Muscle layer of colon (tissue), 2 donors: ENCODE results near the gene NOS3.
A peak's percentile ranks its signal among the peaks of the same experiment; 100 is the strongest.

ENCODE experiments used
- H3K27ac ChIP-seq: one replicate; pipeline ENCODE4 v1.7.0; 2013; ENCODE audit warnings: low read depth, mild to moderate bottlenecking, low read length, moderate library complexity
- H3K27me3 ChIP-seq, 2 donors: one replicate each; pipeline ENCODE4 v1.7.0; 2013; ENCODE audit warnings: low read length in 2 of 2, mild to moderate bottlenecking in 2 of 2; ENCODE audit not compliant: insufficient read depth in 2 of 2, control insufficient read depth in 1 of 2
- H3K36me3 ChIP-seq: one replicate; pipeline ENCODE4 v1.7.0; 2013; ENCODE audit warnings: mild to moderate bottlenecking, low read length; ENCODE audit not compliant: insufficient read depth
- H3K4me1 ChIP-seq: one replicate; pipeline ENCODE4 v1.7.0; 2013; ENCODE audit warnings: mild to moderate bottlenecking, low read length; ENCODE audit not compliant: insufficient read depth
- H3K4me3 ChIP-seq, 2 donors: one replicate each; pipeline ENCODE4 v1.7.0; 2013; ENCODE audit warnings: low read length in 2 of 2, low read depth in 1 of 2, mild to moderate bottlenecking in 1 of 2, moderate library complexity in 1 of 2
- H3K9ac ChIP-seq: one replicate; pipeline ENCODE4 v1.7.0; 2013; ENCODE audit warnings: low read length
- H3K9me3 ChIP-seq: one replicate; pipeline ENCODE4 v1.7.0; 2013; ENCODE audit warnings: mild to moderate bottlenecking, low read length
- donor health status: abdominal sarcoma.
- donor health status: Adenocarcinoma of cecum.

NOS3 gene

DNA sequence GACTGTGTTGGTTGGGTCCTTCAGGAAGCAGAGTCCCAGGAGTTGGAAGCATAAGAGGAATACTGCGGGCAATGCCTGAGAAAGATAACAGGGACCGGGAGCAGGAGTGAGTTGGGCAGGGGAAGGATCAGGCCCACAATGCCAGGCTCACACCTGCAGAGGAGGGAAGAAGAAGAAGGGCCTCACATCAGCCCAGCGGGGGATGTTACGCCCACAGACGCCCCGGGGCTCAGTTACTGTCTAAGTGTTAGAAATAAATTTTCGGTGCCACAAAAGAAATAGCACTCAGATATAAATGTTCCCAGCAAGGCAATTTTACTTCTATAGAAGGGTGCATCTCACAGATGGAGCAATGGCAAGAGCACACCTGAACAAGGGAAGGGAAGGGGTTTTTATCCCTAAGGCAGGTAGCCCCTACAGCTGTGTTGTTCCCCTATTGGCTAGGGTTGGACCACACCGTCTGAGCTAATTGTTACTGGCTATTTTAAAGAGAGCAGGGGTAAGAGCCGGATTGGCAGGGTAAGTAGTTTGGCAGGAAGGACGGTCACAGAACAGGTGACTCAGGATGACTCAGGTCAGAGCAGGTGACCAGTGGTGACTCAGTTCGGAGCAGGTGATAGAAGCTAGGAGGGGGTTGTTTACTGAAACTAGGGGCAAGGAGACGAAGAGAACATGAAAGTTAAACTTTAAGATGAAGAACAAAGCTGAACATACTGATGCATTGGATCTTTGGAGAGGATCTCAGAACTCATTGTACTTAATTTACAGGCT, at the start of gene NOS3:
TSS of gene NOS3 (plus strand) at position 602 of the 771 bp plus-strand sequence. CDS start 2,787 bp downstream, outside the sequence.
- Histone ChIP-seq H3K4me3 (no peak within 1 kb of the TSS), H3K27me3 (no peaks in the 10 kb centered on the region), H3K36me3 (no peaks in the 10 kb centered on the region), H3K9me3 (no peaks in the 10 kb centered on the region), H3K4me1 (peaks cover 21% of the 10 kb centered on the region), H3K27ac (no peak within 1 kb of the TSS), H3K9ac (no peak within 1 kb of the TSS)

DNA sequence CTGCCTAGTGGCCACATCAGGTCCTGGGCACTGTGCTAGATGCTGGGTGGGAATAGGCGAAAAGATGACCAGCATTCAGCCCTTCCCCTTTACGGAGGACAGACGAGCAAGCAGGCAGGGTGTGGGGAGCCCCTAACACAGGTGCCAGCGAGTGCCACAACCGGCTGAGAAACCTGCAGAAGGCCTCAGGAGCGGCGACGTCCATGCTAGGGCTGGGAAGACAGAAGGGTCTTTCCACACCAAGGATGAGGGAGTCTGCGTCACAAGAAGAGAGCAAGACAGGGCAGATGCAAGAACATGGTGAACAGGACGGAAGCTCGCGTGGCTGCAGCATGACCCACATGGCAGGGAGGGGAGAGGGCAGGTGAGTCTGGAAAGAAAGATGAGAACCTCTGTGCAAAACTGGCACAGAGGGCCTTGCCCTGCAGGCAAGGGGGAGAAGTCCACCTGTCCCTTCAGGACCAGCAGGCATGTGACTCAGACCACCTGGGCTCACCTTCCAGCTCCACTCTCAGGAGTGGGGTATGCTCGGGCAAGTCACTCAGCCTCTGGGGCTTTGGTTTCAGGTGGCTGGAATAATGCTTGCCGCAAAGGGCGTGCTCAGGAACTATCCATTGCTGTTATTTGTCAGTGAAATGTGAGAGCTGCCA, 49.3 kb upstream of the NOS3 start:
- no peaks in the 10 kb centered on the region for H3K36me3 ChIP-seq
- no peak overlapping the region for H3K9ac ChIP-seq
- H3K4me1 ChIP-seq: peaks cover 49% of the 10 kb centered on the region
- no peak overlapping the region for H3K4me3 ChIP-seq
- no peaks in the 10 kb centered on the region for H3K27me3 ChIP-seq
- H3K9me3 ChIP-seq: no peaks in the 10 kb centered on the region
- no peak overlapping the region for H3K27ac ChIP-seq

- Histone ChIP-seq H3K9ac (no peak overlapping the region), H3K9me3 (no peaks in the 10 kb centered on the region), H3K27ac (peak overlapping the region; percentile 66), H3K4me3 (no peak overlapping the region), H3K4me1 (peaks cover 54% of the 10 kb centered on the region), H3K27me3 (no peaks in the 10 kb centered on the region), H3K36me3 (no peaks in the 10 kb centered on the region)
Measured at GRCh38 chr7:150942001-150942590, 48.7 kb upstream of the NOS3 start.

DNA sequence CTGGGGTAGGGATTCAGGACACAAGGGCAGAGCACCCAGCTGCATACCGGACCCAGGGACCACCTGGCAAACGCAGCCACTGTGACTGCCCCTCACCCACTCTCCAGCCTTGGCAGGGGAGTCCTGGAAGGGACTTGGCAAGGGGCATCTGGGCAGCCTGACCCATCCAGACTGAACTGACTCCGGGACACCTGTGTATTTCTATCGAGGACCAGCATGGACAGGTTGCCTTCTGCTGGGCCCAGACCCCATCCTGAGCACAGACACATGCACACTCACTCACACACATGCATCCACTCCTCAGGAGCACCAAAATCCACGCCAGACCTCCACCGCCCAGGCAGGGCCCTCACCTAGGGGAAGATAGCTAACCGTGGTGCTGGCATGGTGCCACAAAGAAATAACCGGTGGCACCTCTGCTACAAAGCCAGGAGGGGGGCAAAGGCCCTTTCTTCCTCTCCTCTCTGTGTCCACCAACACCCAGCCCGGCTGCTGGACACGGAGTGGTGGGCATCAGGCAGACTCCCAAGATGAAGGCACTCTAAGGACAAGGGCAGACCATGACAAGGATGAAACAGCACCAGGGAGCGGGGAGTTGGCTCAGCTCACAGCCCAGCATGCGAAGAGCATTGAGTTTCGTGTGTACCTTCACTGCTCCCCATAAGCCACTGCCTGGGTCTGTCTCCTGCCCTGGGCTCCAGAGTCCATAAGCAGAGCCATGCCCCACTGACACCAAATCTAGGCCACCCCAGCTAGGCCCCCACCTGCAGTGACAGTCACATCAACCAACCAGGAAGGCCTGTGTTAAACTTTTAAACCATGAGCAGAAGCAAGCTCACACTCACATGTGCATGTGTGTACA, 48.0 kb upstream of the NOS3 start:
- H3K4me1 ChIP-seq: peaks cover 54% of the 10 kb centered on the region
- peak overlapping the region; percentile 66 for H3K27ac ChIP-seq
- H3K27me3 ChIP-seq: no peaks in the 10 kb centered on the region
- no peak overlapping the region for H3K9ac ChIP-seq
- no peaks in the 10 kb centered on the region for H3K9me3 ChIP-seq
- H3K36me3 ChIP-seq: no peaks in the 10 kb centered on the region
- H3K4me3 ChIP-seq: no peak overlapping the region

GRCh38 chr7:150943453-150943814, 47.4 kb upstream of the NOS3 start:
- H3K9me3 ChIP-seq: no peaks in the 10 kb centered on the region
- H3K9ac ChIP-seq: no peak overlapping the region
- no peaks in the 10 kb centered on the region for H3K27me3 ChIP-seq
- H3K27ac ChIP-seq: peak overlapping the region; percentile 66
- peaks cover 52% of the 10 kb centered on the region for H3K4me1 ChIP-seq
- H3K4me3 ChIP-seq: no peak overlapping the region
- H3K36me3 ChIP-seq: no peaks in the 10 kb centered on the region

DNA sequence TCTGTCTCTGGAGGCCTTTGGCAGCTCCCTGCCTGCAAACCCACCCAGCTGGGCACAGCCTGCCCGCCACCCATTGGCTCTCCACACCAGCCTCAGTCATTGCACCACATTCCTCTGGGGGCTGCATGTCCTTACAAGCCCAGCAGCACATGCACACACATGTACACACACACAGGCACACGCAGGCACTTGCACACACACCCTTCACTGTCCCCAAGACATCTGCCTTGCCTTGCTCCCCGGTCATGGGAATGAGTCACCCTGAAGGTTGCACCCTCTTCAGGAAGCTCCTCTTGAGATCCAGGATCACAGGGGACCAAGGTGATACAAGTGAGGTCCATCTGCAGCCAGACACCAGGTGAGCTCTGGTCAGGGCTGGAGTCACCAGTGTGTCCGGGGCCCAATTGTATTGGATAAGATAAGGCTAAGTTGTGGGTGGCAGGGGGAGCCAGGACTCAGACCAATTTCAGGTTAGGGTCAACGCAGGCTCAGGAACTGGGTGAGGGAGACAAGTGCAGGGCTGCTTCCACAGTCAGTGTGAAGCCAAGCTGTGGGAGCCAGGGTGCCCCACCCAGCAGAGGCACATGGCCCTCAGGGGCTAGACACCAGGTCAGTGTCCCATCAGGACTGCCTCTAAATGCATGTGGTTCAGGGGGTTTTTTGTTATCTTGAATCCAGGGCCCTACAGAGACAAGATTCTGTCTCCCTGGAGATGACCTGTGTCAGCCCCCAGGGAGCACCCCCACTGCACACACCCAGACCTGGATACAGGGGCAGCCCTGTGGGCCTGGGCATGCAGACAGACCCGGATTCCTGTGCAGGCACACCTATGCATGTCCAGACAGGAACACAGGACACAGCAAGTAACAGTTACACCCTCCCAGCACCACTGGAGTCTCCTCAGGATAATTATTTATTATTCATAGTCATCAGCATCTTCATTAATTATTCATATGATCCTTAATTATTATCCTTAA, 46.5 kb upstream of the NOS3 start:
- Histone ChIP-seq H3K9me3 (no peaks in the 10 kb centered on the region), H3K4me3 (no peak overlapping the region), H3K27ac (peak overlapping the region; percentile 90), H3K9ac (no peak overlapping the region), H3K27me3 (no peaks in the 10 kb centered on the region), H3K36me3 (peaks cover under 1% of the 10 kb centered on the region), H3K4me1 (peaks cover 49% of the 10 kb centered on the region)

DNA sequence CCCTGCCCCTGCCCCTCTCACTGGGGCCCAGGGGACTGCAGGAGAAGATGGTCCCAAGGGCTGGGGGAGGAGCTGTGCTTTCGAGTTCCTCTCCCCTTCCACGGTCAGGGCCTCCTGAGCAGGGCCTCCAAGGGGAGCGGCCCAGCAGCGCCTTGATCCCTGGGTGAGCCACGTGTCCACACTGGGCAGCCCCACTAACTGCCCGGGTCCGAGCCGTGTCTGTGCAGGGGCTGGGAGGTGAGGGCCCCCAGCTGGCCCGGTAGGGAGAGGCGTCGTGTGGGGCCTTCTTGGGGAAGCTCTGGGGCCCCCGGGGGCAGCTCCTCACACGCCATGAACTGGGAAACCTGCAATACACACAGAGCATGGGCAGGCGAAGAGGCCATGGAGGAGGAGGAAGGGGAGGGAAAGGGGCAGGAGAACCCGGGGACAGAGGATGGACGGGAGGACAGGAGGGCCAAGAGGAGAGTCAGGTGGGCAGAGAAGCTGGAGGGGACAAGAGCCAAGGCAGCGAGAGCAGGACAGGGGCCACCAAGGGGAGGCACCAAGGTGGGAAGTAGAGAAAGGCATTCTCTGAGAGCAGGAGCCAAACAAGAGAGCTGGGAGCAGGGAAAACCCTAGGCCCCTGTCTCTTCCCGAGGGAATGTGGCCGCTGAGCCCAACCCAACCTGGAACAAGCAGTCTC, 45.5 kb upstream of the NOS3 start:
- peaks cover 10% of the 10 kb centered on the region for H3K36me3 ChIP-seq
- H3K4me3 ChIP-seq: no peak overlapping the region
- peak overlapping the region; percentile 90 for H3K27ac ChIP-seq
- H3K9ac ChIP-seq: peak overlapping the region; percentile 39
- no peaks in the 10 kb centered on the region for H3K27me3 ChIP-seq
- peaks cover 54% of the 10 kb centered on the region for H3K4me1 ChIP-seq
- H3K9me3 ChIP-seq: no peaks in the 10 kb centered on the region

GRCh38 chr7:150945853-150946420, 44.9 kb upstream of the NOS3 start:
- H3K9me3 ChIP-seq: no peaks in the 10 kb centered on the region
- no peak overlapping the region for H3K4me3 ChIP-seq
- peaks cover 16% of the 10 kb centered on the region for H3K36me3 ChIP-seq
- H3K9ac ChIP-seq: peak overlapping the region; percentile 39
- H3K4me1 ChIP-seq: peaks cover 54% of the 10 kb centered on the region
- H3K27ac ChIP-seq: peak overlapping the region; percentile 90
- H3K27me3 ChIP-seq: no peaks in the 10 kb centered on the region

GRCh38 chr7:150946421-150947240, 44.2 kb upstream of the NOS3 start:
- H3K36me3 ChIP-seq: peaks cover 23% of the 10 kb centered on the region
- H3K9ac ChIP-seq: no peak overlapping the region
- H3K27me3 ChIP-seq: no peaks in the 10 kb centered on the region
- H3K27ac ChIP-seq: peak overlapping the region; percentile 90
- H3K4me3 ChIP-seq: no peak overlapping the region
- peaks cover 49% of the 10 kb centered on the region for H3K4me1 ChIP-seq
- no peaks in the 10 kb centered on the region for H3K9me3 ChIP-seq
